CD4-positive, alpha-beta T cell treated with Interleukin-6 for 4 hours (primary cell): ENCODE results near the gene PPP6R2.
A peak's percentile ranks its signal among the peaks of the same experiment; 100 is the strongest.

Experiments
- DNase-seq: peaks from one replicate; pipeline ENCODE4 v3.0.0-alpha.2; 2020; ENCODE audit warnings: mixed read lengths

The PPP6R2 gene

GRCh38 chr22:50436015-50436830 lies 93.1 kb downstream of the PPP6R2 start:
- no peak for DNase-seq

GRCh38 chr22:50436841-50437341 lies 93.8 kb downstream of the PPP6R2 start:
- DNase-seq = no peak

- DNase-seq = no peak
Measured at GRCh38 chr22:50437511-50438304, 94.6 kb downstream of the PPP6R2 start.

- DNase-seq = no peak
Measured at GRCh38 chr22:50438305-50439275, 95.5 kb downstream of the PPP6R2 start.

- DNase-seq = no peak
Measured at GRCh38 chr22:50439314-50439870, 96.3 kb downstream of the PPP6R2 start.

GRCh38 chr22:50439871-50440331 lies 96.8 kb downstream of the PPP6R2 start:
- no peak for DNase-seq

- no peak for DNase-seq
Measured at GRCh38 chr22:50440544-50441249, 97.6 kb downstream of the PPP6R2 start.

GRCh38 chr22:50441428-50441993 lies 98.4 kb downstream of the PPP6R2 start:
- no peak for DNase-seq

- DNase-seq = peak; percentile 23
Measured at GRCh38 chr22:50443197-50443596, 100.1 kb downstream of the PPP6R2 start.

GRCh38 chr22:50443801-50444625 lies 100.9 kb downstream of the PPP6R2 start:
- DNase-seq = no peak

- DNase-seq = no peak
Measured at GRCh38 chr22:50444663-50445062, 101.5 kb downstream of the PPP6R2 start.

- peak; percentile 45 for DNase-seq
Measured at GRCh38 chr22:50445071-50445879, 102.1 kb downstream of the PPP6R2 start.

- DNase-seq = no peak
Measured at GRCh38 chr22:50445880-50446707, 103.0 kb downstream of the PPP6R2 start.

- DNase-seq = no peak
Measured at GRCh38 chr22:50446708-50447575, 103.8 kb downstream of the PPP6R2 start.

GRCh38 chr22:50447576-50448551 lies 104.7 kb downstream of the PPP6R2 start:
- no peak for DNase-seq

- no peak for DNase-seq
Measured at GRCh38 chr22:50452649-50453048, 109.5 kb downstream of the PPP6R2 start.
